ENCODE data around the gene ADIG. TPM values are rescaled to one million over a fixed set of nuclear protein-coding genes. Genes with fewer than 3 reads are reported as not detected.

ADIG gene
- total and polyA plus RNA-seq, 12 donors, result not detected

DNA sequence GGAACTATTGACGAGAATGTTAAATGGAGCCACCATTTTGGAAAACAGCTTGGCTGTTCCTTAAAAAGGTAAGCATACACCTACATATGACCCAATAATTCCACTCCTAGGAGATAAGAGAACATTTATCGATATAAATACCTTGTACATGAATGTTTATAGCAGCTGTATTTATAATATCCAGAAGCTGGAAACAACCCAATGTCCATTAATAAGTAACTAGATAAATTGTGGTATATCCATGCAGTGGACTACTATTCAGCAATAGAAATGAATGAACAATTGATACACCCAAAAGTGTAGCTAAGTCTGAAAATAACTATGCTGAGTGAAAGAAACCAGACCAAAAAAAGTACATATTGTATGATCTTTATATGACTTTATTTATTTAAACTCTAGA lies 42.2 kb upstream of the ADIG start:
- intact Hi-C loops (cut with DNase I), result no loop called here
- no peaks in the 10 kb centered on the region for H3K27me3 ChIP-seq
- DNase-seq, result no peak
- TF ChIP-seq POLR2A (IDR thresholded peaks at IDR 0.05), result no peak
- TF ChIP-seq, protein P1, sequence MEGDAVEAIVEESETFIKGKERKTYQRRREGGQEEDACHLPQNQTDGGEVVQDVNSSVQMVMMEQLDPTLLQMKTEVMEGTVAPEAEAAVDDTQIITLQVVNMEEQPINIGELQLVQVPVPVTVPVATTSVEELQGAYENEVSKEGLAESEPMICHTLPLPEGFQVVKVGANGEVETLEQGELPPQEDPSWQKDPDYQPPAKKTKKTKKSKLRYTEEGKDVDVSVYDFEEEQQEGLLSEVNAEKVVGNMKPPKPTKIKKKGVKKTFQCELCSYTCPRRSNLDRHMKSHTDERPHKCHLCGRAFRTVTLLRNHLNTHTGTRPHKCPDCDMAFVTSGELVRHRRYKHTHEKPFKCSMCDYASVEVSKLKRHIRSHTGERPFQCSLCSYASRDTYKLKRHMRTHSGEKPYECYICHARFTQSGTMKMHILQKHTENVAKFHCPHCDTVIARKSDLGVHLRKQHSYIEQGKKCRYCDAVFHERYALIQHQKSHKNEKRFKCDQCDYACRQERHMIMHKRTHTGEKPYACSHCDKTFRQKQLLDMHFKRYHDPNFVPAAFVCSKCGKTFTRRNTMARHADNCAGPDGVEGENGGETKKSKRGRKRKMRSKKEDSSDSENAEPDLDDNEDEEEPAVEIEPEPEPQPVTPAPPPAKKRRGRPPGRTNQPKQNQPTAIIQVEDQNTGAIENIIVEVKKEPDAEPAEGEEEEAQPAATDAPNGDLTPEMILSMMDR (IDR thresholded peaks at IDR 0.05), result no peak
- 95 to 98% (median 96%) methylated on average over 2 of the region's 2 CpGs for WGBS, 4 donors
- H3K9me3 ChIP-seq (replicated peaks in 1 of 3), result no peaks in the 10 kb centered on the region
- H3K27ac ChIP-seq, result no peak overlapping the region
- no peak overlapping the region for H3K4me3 ChIP-seq
- H3K4me1 ChIP-seq (replicated peaks in 1 of 2), result no peaks in the 10 kb centered on the region
- H3K36me3 ChIP-seq (replicated peaks in 1 of 2), result peaks cover 0 to 60% of the 10 kb centered on the region in 2 donors

DNA sequence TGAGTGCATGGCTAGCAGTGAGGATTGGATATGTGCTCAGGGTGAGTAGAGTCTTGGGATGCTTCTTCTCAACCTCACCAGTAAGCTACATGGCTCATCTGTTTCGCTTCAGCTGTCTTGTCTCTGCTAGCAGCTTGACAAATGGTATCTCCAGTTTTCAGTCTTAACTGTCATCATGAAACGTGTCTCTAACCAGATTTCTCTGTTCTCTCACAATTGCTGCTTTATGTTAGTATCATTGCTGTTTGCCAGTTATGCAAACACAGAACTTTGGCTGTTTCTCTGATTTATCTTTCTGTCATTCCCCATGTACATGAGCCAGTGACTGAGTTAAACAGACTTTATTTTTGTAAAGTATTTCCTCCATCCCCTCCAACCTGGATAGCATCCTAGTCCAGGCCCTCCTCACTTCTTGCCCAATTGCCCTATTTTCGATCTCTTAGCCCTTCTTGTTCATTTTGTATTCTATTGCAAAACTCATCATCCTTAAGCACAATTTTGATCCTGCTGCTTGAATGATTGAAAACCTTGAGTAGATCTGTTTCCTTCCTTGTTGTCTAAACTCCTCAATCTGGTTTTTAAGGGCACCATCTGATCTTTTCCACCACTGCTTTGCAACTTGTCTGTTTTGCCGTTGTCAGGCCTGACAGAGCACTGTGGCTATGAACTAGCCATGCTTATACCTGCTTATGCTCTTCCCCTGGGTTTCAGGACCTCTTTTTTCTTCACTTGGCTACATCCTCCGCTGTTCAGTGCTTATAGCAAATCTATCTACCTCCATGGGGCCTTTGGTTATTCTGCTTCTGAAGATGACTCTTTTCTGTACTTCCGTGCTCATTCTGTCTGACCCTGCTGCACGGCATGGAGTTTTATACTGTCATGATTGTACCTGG lies 37.7 kb upstream of the ADIG start:
- no peak for DNase-seq
- no peak overlapping the region for H3K27ac ChIP-seq
- H3K9me3 ChIP-seq (replicated peaks in 1 of 3), result no peaks in the 10 kb centered on the region
- WGBS, 4 donors, result 86 to 92% (median 89%) methylated on average over 7 of the region's 7 CpGs
- no peak overlapping the region for H3K4me3 ChIP-seq
- intact Hi-C loops (cut with DNase I), result no loop called here
- no peaks in the 10 kb centered on the region for H3K4me1 ChIP-seq (replicated peaks in 1 of 2)
- no peak for TF ChIP-seq POLR2A (IDR thresholded peaks at IDR 0.05)
- TF ChIP-seq, protein P1 (IDR thresholded peaks at IDR 0.05), result no peak
- no peaks in the 10 kb centered on the region for H3K27me3 ChIP-seq
- peaks cover 0 to 55% of the 10 kb centered on the region in 2 donors for H3K36me3 ChIP-seq (replicated peaks in 1 of 2)

DNA sequence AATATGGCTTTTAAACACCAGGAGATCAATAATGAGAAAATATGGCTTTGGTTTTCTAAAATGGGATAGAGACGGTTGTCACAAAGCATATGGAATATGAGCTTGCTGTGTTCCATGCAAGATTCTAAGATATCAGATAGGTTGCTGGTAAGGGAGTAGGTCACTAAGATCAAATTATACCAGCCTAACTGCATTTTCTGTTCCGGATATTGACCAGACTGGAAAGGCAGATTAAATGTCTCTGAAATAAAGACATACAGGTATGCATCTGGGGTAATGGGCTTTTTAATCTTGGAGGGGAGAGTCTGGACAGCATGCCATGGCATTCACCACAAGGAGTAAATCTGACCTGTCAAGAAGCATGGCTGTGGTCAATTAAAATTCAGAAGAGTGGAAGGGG lies 35.2 kb upstream of the ADIG start:
- H3K4me3 ChIP-seq, result no peak overlapping the region
- H3K27ac ChIP-seq, result no peak overlapping the region
- H3K4me1 ChIP-seq (replicated peaks in 1 of 2), result no peaks in the 10 kb centered on the region
- intact Hi-C loops (cut with DNase I), result no loop called here
- no peaks in the 10 kb centered on the region for H3K27me3 ChIP-seq
- TF ChIP-seq, protein P1 (IDR thresholded peaks at IDR 0.05), result no peak
- TF ChIP-seq POLR2A (IDR thresholded peaks at IDR 0.05), result no peak
- H3K36me3 ChIP-seq (replicated peaks in 1 of 2), result peaks cover 0 to 69% of the 10 kb centered on the region in 2 donors
- no peak for DNase-seq
- H3K9me3 ChIP-seq (replicated peaks in 1 of 3), result no peaks in the 10 kb centered on the region
- 89 to 96% (median 94%) methylated on average over 2 of the region's 2 CpGs for WGBS, 4 donors

DNA sequence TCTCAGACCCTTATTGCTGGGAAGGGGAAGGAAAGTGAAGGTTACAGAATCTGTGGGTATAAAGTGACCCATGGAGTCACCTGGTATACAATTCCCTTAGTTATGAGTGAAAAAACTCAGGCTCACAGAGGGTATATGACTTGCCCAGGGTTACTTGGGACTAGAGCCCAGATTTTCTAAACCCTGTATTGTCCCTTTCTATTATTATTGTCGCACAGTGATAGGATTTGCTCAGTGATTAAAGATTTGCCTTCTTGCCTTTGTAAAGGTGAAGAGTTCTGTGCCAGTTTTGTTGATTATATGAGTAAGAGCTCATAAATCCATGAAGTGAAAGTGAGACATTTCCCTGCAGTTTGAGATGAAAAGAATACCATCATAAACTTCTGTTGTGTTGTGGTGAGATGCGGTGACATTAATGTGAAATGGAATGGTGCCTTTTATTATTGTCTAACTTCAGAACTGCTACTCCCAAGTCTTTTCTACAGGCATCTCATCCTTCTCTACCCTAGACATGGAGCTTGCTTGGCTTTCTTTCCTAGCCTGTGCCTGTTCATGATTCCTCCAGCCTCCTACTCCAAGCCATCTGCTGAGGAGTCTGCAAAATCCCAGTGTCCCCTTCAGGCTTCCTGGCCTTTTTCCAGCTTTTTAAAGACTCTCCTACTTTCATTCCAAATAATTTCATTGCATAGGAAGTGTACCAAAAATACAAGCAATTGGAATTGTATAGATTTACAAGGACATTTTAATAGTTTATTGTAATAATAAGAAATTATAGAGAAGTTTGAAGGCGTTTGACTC lies 33.5 kb upstream of the ADIG start:
- no peak for DNase-seq
- no peak overlapping the region for H3K4me3 ChIP-seq
- H3K27ac ChIP-seq, result no peak overlapping the region
- H3K9me3 ChIP-seq (replicated peaks in 1 of 3), result no peaks in the 10 kb centered on the region
- H3K27me3 ChIP-seq, result no peaks in the 10 kb centered on the region
- peaks cover 0 to 68% of the 10 kb centered on the region in 2 donors for H3K36me3 ChIP-seq (replicated peaks in 1 of 2)
- no peaks in the 10 kb centered on the region for H3K4me1 ChIP-seq (replicated peaks in 1 of 2)
- intact Hi-C loops (cut with DNase I), result no loop called here
- WGBS, 4 donors, result 92 to 98% (median 95%) methylated on average over 3 of the region's 3 CpGs
- TF ChIP-seq, protein P1 (IDR thresholded peaks at IDR 0.05), result no peak
- no peak for TF ChIP-seq POLR2A (IDR thresholded peaks at IDR 0.05)
